Activated CD4-positive, alpha-beta memory T cell treated with anti-CD3 and anti-CD28 coated beads for 36 hours (primary cell): Measurements from ENCODE around the gene CD276. TPM values are rescaled to one million over a fixed set of nuclear protein-coding genes. Genes with fewer than 3 reads are reported as not detected.

Source experiments
- CTCF ChIA-PET: fragments of 350-600 bp; sonication (Branson Sonifier 250); formaldehyde crosslinking; loops from one replicate; lab custom pipeline; 2021; ENCODE audit warnings: antibody characterized with exemption, inconsistent platforms; lab: Charles Lee
- POLR2A ChIA-PET: fragments of 350-600 bp; sonication (Branson Sonifier 250); formaldehyde crosslinking; loops from one replicate; lab custom pipeline; 2021; ENCODE audit warnings: antibody characterized with exemption; lab: Charles Lee
- DNase-seq: peaks from one replicate; pipeline ENCODE4 v3.0.0-alpha.2; 2020
- H3K27ac Mint-ChIP-seq: one replicate; pipeline ENCODE4 v1.8.0; 2021; ENCODE audit warnings: mixed read lengths
- H3K27me3 Mint-ChIP-seq: one replicate; pipeline ENCODE4 v1.8.0; 2021; ENCODE audit warnings: mixed read lengths
- H3K36me3 Mint-ChIP-seq: one replicate; pipeline ENCODE4 v1.8.0; 2021; ENCODE audit warnings: mixed read lengths
- H3K4me1 Mint-ChIP-seq: one replicate; pipeline ENCODE4 v1.8.0; 2021; ENCODE audit warnings: low read depth, mixed read lengths
- H3K4me3 Mint-ChIP-seq: one replicate; pipeline ENCODE4 v1.8.0; 2021; ENCODE audit warnings: mild to moderate bottlenecking, mixed read lengths
- H3K9me3 Mint-ChIP-seq: one replicate; pipeline ENCODE4 v1.8.0; 2021; ENCODE audit warnings: mixed read lengths
- intact Hi-C: fragments of 100-400 bp; cut with micrococcal nuclease; formaldehyde crosslinking; loops from one replicate; pipeline ENCODE4 v1.15.1; 2023
- total RNA-seq, 2 experiments: library from RNA; stranded (reverse); gene quantifications; one replicate each; pipeline ENCODE4 v1.2.3, GENCODE V29; 2021

Gene CD276
- total RNA-seq, 2 experiments from 2014 or later: 3.7 to 4.9 TPM

GRCh38 chr15:73732930-73733329, 48.7 kb downstream of the CD276 start:
- H3K27me3 Mint-ChIP-seq: peaks cover 9% of the 10 kb centered on the region
- no peaks in the 10 kb centered on the region for H3K36me3 Mint-ChIP-seq
- H3K9me3 Mint-ChIP-seq: no peaks in the 10 kb centered on the region
- CTCF ChIA-PET: no interaction called here
- intact Hi-C loops: no loop called here
- no peaks in the 10 kb centered on the region for H3K4me1 Mint-ChIP-seq
- no peak overlapping the region for H3K4me3 Mint-ChIP-seq
- DNase-seq: no peak
- no peak overlapping the region for H3K27ac Mint-ChIP-seq
- POLR2A ChIA-PET: no interaction called here

- Mint-ChIP-seq H3K36me3 (no peaks in the 10 kb centered on the region), H3K4me3 (no peak overlapping the region), H3K9me3 (no peaks in the 10 kb centered on the region), H3K4me1 (no peaks in the 10 kb centered on the region), H3K27ac (no peak overlapping the region), H3K27me3 (peaks cover 11% of the 10 kb centered on the region)
- ChIA-PET CTCF (no interaction called here), POLR2A (no interaction called here)
- intact Hi-C loops: no loop called here
- no peak for DNase-seq
These were observed 53.4 kb downstream of the CD276 start for GRCh38 chr15:73737535-73737934.

DNA sequence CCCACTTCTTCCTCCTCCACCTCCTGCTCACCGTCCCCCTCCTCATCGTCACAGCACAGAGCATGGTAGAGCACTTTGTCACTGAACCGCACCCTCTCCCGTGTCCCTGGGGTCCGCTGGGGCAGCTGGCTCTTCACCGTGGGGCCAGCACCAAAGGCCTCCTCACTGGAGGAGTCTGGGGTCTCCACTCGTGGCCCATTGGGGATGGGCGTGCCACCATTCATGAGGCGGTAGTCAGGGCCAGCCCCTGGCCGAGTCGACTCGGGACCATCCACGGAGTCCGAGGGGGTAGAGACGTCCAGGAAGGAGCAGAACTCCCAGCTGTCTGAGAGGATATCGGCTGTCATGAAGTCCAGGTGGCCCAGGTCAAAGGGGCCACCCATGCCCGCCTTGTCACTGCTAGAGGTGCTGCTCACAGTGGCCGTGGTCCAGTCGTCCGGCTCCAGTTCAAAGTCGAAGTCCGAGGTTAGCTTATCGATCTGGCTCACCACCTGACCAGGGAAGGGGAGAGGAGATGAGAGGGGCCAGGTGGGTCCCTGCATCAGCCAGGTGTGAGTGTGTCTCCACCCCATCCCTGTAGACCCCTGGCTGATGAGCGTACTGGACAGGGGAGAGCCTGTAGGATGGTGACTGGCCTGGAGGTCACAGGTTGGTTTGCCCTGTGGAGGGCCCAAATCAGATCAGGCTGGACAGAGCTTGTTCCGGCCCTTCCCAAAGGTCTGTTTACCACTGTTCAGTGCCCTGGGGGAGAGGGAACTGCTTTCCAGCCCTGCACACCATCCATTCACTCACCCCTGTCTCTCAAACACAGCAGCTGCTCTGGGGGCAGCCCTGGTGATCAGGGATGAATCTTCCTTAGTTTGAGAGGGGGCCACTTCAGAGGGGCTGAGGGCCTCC, 56.2 kb downstream of the CD276 start:
- CTCF ChIA-PET: no interaction called here
- DNase-seq: no peak
- H3K36me3 Mint-ChIP-seq: no peaks in the 10 kb centered on the region
- no peaks in the 10 kb centered on the region for H3K9me3 Mint-ChIP-seq
- H3K4me3 Mint-ChIP-seq: no peak overlapping the region
- H3K27ac Mint-ChIP-seq: no peak overlapping the region
- peaks cover 8% of the 10 kb centered on the region for H3K27me3 Mint-ChIP-seq
- intact Hi-C loops: no loop called here
- POLR2A ChIA-PET: no interaction called here
- H3K4me1 Mint-ChIP-seq: no peaks in the 10 kb centered on the region

GRCh38 chr15:73741321-73741836, 57.2 kb downstream of the CD276 start:
- intact Hi-C loops: no loop called here
- POLR2A ChIA-PET: no interaction called here
- Mint-ChIP-seq H3K27me3 (peaks cover 8% of the 10 kb centered on the region), H3K27ac (no peak overlapping the region), H3K4me3 (no peak overlapping the region), H3K9me3 (no peaks in the 10 kb centered on the region), H3K4me1 (no peaks in the 10 kb centered on the region), H3K36me3 (no peaks in the 10 kb centered on the region)
- CTCF ChIA-PET: no interaction called here
- DNase-seq: no peak

GRCh38 chr15:73744293-73744692, 60.1 kb downstream of the CD276 start:
- CTCF ChIA-PET: interaction anchor here (0.6 kb wide), 1 partner anchor 58 kb away, joined by 4 read pairs; no protein-coding TSS in a partner anchor
- POLR2A ChIA-PET: no interaction called here
- intact Hi-C loops: no loop called here

GRCh38 chr15:73745073-73745472, 60.9 kb downstream of the CD276 start:
- no peak for DNase-seq
- Mint-ChIP-seq H3K4me1 (no peaks in the 10 kb centered on the region), H3K4me3 (no peak overlapping the region), H3K27ac (no peak overlapping the region), H3K27me3 (peaks cover 9% of the 10 kb centered on the region), H3K36me3 (no peaks in the 10 kb centered on the region), H3K9me3 (no peaks in the 10 kb centered on the region)
- POLR2A ChIA-PET: no interaction called here
- intact Hi-C loops: no loop called here
- CTCF ChIA-PET: no interaction called here

More at GRCh38 chr15:73744293-73744692, 60.1 kb downstream of the CD276 start:
- no peak overlapping the region for H3K4me3 Mint-ChIP-seq
- no peaks in the 10 kb centered on the region for H3K4me1 Mint-ChIP-seq
- no peaks in the 10 kb centered on the region for H3K9me3 Mint-ChIP-seq
- no peak for DNase-seq
- peaks cover 9% of the 10 kb centered on the region for H3K27me3 Mint-ChIP-seq
- no peaks in the 10 kb centered on the region for H3K36me3 Mint-ChIP-seq
- no peak overlapping the region for H3K27ac Mint-ChIP-seq

DNA sequence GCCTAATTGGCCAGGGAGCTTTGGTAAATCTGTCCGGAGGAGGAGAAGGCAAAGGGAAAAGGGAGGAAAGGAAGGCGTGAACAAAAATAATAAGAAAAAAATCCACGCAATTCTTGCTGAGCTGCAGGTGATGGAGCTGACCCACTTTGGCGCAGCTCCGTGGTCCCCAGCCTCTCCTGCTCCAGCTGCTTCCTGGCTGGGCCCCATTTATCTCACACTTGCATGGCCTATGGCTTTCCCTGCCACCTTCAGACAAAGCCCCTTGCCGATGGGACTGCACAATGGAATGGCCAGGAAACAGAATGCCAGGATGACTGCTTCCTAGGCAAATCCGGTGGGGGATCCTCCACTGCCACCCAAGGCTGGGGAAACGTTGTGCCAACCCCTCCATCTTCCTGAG, 62.1 kb downstream of the CD276 start:
- H3K4me1 Mint-ChIP-seq: peaks cover under 1% of the 10 kb centered on the region
- H3K36me3 Mint-ChIP-seq: no peaks in the 10 kb centered on the region
- H3K27ac Mint-ChIP-seq: no peak overlapping the region
- no peak overlapping the region for H3K4me3 Mint-ChIP-seq
- peaks cover 13% of the 10 kb centered on the region for H3K27me3 Mint-ChIP-seq
- DNase-seq: no peak
- POLR2A ChIA-PET: no interaction called here
- H3K9me3 Mint-ChIP-seq: no peaks in the 10 kb centered on the region
- intact Hi-C loops: no loop called here
- CTCF ChIA-PET: no interaction called here

DNA sequence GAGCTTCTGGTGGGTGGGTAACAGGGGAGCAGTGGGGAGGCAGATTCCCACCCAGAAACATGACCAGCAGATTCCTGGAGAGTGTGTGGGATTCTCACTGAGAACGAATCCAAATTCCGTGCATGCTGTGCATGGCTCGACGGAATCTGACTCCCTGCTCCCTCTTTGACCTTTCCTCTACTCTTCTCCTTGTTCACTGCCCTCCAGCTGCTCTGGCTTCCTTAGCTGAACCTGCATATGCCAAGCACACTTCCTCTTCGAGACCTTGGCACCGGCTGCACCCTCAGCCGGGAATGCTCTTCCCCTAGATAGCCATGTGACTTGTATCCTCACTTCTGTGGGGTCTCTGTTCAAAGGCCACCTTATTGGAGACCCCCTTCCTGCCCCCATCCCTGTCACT, 62.7 kb downstream of the CD276 start:
- Mint-ChIP-seq H3K27ac (no peak overlapping the region), H3K9me3 (no peaks in the 10 kb centered on the region), H3K4me1 (peaks cover 3% of the 10 kb centered on the region), H3K36me3 (no peaks in the 10 kb centered on the region), H3K27me3 (peaks cover 16% of the 10 kb centered on the region), H3K4me3 (no peak overlapping the region)
- DNase-seq: no peak
- ChIA-PET POLR2A (no interaction called here), CTCF (no interaction called here)
- intact Hi-C loops: no loop called here

DNA sequence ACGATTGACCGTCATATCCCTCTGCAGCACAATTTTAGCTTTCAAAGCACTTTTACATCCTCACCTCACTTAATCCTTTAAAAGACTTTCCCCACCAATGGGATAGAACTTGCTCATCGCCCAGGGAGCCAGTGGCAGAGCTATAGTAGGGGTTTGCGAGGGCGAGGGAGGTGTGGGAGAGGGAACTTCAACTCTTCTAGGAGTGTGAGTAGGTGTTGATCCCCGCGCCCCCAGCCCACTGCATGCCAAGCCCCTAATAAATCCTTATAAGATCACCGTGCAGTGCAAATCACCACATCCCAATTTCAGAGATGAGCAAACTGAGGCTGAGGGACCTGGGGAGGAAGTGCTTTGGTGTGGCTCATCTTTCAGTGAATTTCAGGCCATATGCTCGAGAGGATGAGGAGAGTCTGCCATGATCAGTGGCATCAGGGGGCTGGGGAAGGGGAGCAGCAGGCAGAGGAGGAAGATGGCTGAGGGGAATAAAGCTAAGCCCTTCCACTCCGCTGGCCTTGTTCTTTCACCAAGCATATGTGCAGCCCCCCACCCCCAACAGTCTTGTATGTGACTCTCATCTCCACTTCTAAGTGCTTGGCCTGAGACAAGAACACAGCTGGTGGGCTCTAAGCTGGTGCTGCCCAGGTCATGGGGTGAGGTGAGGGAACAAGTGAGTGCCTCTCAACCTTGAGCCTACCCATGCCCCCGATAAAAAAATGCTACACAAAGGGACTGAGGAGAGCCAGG, 63.8 kb downstream of the CD276 start:
- intact Hi-C loops: no loop called here
- ChIA-PET CTCF (no interaction called here), POLR2A (no interaction called here)
- Mint-ChIP-seq H3K4me1 (peaks cover 3% of the 10 kb centered on the region), H3K36me3 (no peaks in the 10 kb centered on the region), H3K4me3 (no peak overlapping the region), H3K27ac (no peak overlapping the region), H3K9me3 (no peaks in the 10 kb centered on the region), H3K27me3 (peaks cover 16% of the 10 kb centered on the region)
- DNase-seq: no peak

GRCh38 chr15:73748730-73749129, 64.5 kb downstream of the CD276 start:
- peaks cover 19% of the 10 kb centered on the region for H3K27me3 Mint-ChIP-seq
- CTCF ChIA-PET: no interaction called here

GRCh38 chr15:73749533-73749932, 65.3 kb downstream of the CD276 start:
- ChIA-PET CTCF (no interaction called here), POLR2A (no interaction called here)
- Mint-ChIP-seq H3K9me3 (no peaks in the 10 kb centered on the region), H3K4me1 (peaks cover 3% of the 10 kb centered on the region), H3K27me3 (peaks cover 26% of the 10 kb centered on the region), H3K36me3 (no peaks in the 10 kb centered on the region), H3K27ac (no peak overlapping the region), H3K4me3 (no peak overlapping the region)
- intact Hi-C loops: no loop called here
- no peak for DNase-seq

More at GRCh38 chr15:73748730-73749129, 64.5 kb downstream of the CD276 start:
- no peaks in the 10 kb centered on the region for H3K9me3 Mint-ChIP-seq
- H3K4me1 Mint-ChIP-seq: peaks cover 3% of the 10 kb centered on the region
- no peaks in the 10 kb centered on the region for H3K36me3 Mint-ChIP-seq
- intact Hi-C loops: no loop called here
- no peak overlapping the region for H3K4me3 Mint-ChIP-seq
- no peak for DNase-seq
- no peak overlapping the region for H3K27ac Mint-ChIP-seq
- POLR2A ChIA-PET: no interaction called here

DNA sequence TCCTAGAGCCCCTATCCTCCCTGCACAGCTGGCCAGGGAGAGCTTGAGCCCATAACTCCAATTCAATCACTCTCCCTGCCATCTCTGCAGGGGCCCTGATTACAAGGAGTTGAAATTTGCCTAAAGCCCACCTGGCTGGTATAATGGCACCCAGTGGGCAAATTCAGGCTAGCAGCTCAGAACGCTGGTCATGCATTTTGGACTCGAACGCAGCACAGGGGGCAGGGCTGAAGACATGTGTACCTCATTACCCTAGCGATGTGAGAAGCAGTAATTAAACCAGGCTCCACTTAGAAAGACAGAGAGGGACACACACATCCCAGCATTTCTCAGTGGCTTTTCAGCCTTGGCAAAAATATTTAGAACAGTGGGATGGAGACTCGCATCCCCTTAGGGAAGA, 65.8 kb downstream of the CD276 start:
- no peak overlapping the region for H3K4me3 Mint-ChIP-seq
- no peak overlapping the region for H3K27ac Mint-ChIP-seq
- H3K9me3 Mint-ChIP-seq: no peaks in the 10 kb centered on the region
- peaks cover 3% of the 10 kb centered on the region for H3K4me1 Mint-ChIP-seq
- DNase-seq: no peak
- ChIA-PET POLR2A (no interaction called here), CTCF (no interaction called here)
- intact Hi-C loops: no loop called here
- H3K36me3 Mint-ChIP-seq: no peaks in the 10 kb centered on the region
- H3K27me3 Mint-ChIP-seq: peaks cover 30% of the 10 kb centered on the region
